ENCODE data around the gene SMAD4.

DNA sequence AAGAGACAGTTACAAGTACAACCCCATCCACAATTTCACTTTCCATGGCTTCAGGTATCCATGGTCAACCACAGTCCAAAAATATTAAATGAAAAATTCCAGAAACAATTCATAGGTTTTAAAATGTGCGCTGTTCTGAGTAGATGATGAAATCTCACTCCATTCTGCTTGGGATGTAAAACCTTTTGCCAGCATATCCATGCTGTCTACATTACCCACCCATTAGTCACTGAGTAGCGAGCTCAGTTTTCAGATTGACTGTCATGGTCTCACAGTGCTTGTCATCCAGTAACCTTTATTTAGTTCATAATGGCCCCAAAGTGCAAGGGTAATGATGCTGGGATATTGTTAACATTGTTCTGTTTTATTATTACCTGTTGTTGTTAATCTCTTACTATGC is 40.5 kb downstream of the SMAD4 start:
- TF ChIP-seq, protein P1, sequence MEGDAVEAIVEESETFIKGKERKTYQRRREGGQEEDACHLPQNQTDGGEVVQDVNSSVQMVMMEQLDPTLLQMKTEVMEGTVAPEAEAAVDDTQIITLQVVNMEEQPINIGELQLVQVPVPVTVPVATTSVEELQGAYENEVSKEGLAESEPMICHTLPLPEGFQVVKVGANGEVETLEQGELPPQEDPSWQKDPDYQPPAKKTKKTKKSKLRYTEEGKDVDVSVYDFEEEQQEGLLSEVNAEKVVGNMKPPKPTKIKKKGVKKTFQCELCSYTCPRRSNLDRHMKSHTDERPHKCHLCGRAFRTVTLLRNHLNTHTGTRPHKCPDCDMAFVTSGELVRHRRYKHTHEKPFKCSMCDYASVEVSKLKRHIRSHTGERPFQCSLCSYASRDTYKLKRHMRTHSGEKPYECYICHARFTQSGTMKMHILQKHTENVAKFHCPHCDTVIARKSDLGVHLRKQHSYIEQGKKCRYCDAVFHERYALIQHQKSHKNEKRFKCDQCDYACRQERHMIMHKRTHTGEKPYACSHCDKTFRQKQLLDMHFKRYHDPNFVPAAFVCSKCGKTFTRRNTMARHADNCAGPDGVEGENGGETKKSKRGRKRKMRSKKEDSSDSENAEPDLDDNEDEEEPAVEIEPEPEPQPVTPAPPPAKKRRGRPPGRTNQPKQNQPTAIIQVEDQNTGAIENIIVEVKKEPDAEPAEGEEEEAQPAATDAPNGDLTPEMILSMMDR (IDR thresholded peaks at IDR 0.05; ENCODE audit: poor library complexity), result no peak
- no peak for TF ChIP-seq EZH2 (IDR thresholded peaks at IDR 0.05; ENCODE audit: borderline replicate concordance)
- TF ChIP-seq EZH2phosphoT487 (IDR thresholded peaks at IDR 0.05; ENCODE audit: low read depth, severe bottlenecking, unreplicated experiment), result no peak

All from hepatocyte (in vitro differentiated cells).